GM23338 (cell line): ENCODE measurements around the gene SCNN1B. TPM values are rescaled to one million over a fixed set of nuclear protein-coding genes. Genes with fewer than 3 reads are reported as not detected.

ENCODE experiments used
- ATAC-seq: fragments of 200-7000 bp; cut with Tn5 transposase; 3 replicates; pipeline ENCODE4 v1.9.1; 2020
- DNase-seq: peaks from one replicate; pipeline ENCODE4 v3.0.0-alpha.2; 2015; ENCODE audit warnings: low spot score
- H2AFZ ChIP-seq: fragments of 200-600 bp; sonication (generic); 2 replicates; pipeline ENCODE4 v1.8.0; 2016; ENCODE audit warnings: antibody characterized with exemption, mild to moderate bottlenecking, moderate library complexity
- H3F3A ChIP-seq: fragments of 200-600 bp; sonication (generic); replicated peaks from 2 replicates; pipeline ENCODE4 v1.8.0; 2017; ENCODE audit warnings: antibody characterized with exemption, mixed run types, low read depth
- H3K27ac ChIP-seq: fragments of 200-600 bp; sonication (generic); 2 replicates; pipeline ENCODE4 v1.6.1; 2016; ENCODE audit warnings: low read depth
- H3K27me3 ChIP-seq: fragments of 200-600 bp; sonication (generic); 2 replicates; pipeline ENCODE4 v1.8.0; 2016; ENCODE audit warnings: mild to moderate bottlenecking, mixed run types, moderate library complexity; ENCODE audit not compliant: insufficient read depth
- H3K36me3 ChIP-seq: fragments of 200-600 bp; sonication (generic); 2 replicates; pipeline ENCODE4 v1.8.0; 2016; ENCODE audit warnings: mild to moderate bottlenecking; ENCODE audit not compliant: insufficient read depth
- H3K4me1 ChIP-seq: fragments of 200-600 bp; sonication (generic); 2 replicates; pipeline ENCODE4 v1.8.0; 2016; ENCODE audit warnings: mild to moderate bottlenecking, moderate library complexity; ENCODE audit not compliant: insufficient read depth
- H3K4me2 ChIP-seq: fragments of 200-600 bp; sonication (generic); 2 replicates; pipeline ENCODE4 v1.7.1; 2017; ENCODE audit warnings: mixed run types
- H3K4me3 ChIP-seq: fragments of 200-600 bp; sonication (generic); 2 replicates; pipeline ENCODE4 v1.6.1; 2016; ENCODE audit warnings: mixed run types
- H3K79me2 ChIP-seq: fragments of 200-600 bp; sonication (generic); replicated peaks from 2 replicates; pipeline ENCODE4 v1.8.0; 2017; ENCODE audit warnings: mild to moderate bottlenecking; ENCODE audit not compliant: insufficient read depth
- H3K9me2 ChIP-seq: fragments of 200-600 bp; sonication (generic); 2 replicates; pipeline ENCODE4 v1.8.0; 2017; ENCODE audit not compliant: insufficient read depth
- H4K20me1 ChIP-seq: fragments of 200-600 bp; sonication (generic); replicated peaks from 2 replicates; pipeline ENCODE4 v1.8.0; 2017; ENCODE audit warnings: mild to moderate bottlenecking; ENCODE audit not compliant: insufficient read depth
- H3K27ac Mint-ChIP-seq: 2 replicates; pipeline ENCODE4 v1.8.0; 2020; ENCODE audit warnings: inconsistent platforms, mild to moderate bottlenecking, moderate library complexity, mixed read lengths
- H3K27me3 Mint-ChIP-seq: 3 replicates; pipeline ENCODE4 v1.8.0; 2022; ENCODE audit warnings: low read depth, mild to moderate bottlenecking, moderate library complexity, mixed read lengths, inconsistent platforms; ENCODE audit not compliant: insufficient read depth, poor library complexity
- H3K36me3 Mint-ChIP-seq: 3 replicates; pipeline ENCODE4 v1.8.0; 2021; ENCODE audit warnings: low read depth, mild to moderate bottlenecking, inconsistent platforms, moderate library complexity, mixed read lengths
- H3K4me1 Mint-ChIP-seq: 3 replicates; pipeline ENCODE4 v1.8.0; 2020; ENCODE audit warnings: mild to moderate bottlenecking, inconsistent platforms, mixed read lengths
- H3K4me3 Mint-ChIP-seq: 3 replicates; pipeline ENCODE4 v1.8.0; 2021; ENCODE audit warnings: moderate library complexity, mild to moderate bottlenecking, inconsistent platforms, mixed read lengths
- H3K9me3 Mint-ChIP-seq: 3 replicates; pipeline ENCODE4 v1.8.0; 2020; ENCODE audit warnings: moderate library complexity, mild to moderate bottlenecking, inconsistent platforms, mixed read lengths
- CREB1 ChIP-seq: fragments of 250-450 bp; sonication (Bioruptor Pico); IDR thresholded peaks from 2 replicates; pipeline ENCODE4 v1.5.0; 2020; ENCODE audit warnings: low read depth, mild to moderate bottlenecking, moderate library complexity
- EZH2 ChIP-seq: fragments of 200-600 bp; sonication (generic); IDR thresholded peaks from one replicate; pipeline ENCODE4 v1.8.0; 2017; ENCODE audit warnings: antibody characterized with exemption, mild to moderate bottlenecking, low read depth; ENCODE audit not compliant: unreplicated experiment
- EZH2phosphoT487 ChIP-seq: fragments of 200-600 bp; sonication (generic); IDR thresholded peaks from one replicate; pipeline ENCODE4 v1.8.1; 2018; ENCODE audit warnings: antibody characterized with exemption; ENCODE audit not compliant: unreplicated experiment
- JUNB ChIP-seq: IDR thresholded peaks from one replicate; pipeline ENCODE4 v1.6.1; 2016; ENCODE audit warnings: antibody characterized with exemption; ENCODE audit not compliant: unreplicated experiment
- POLR2AphosphoS5 ChIP-seq: IDR thresholded peaks from 2 replicates; pipeline ENCODE4 v1.6.1; 2016; ENCODE audit warnings: antibody characterized with exemption, low read depth
- STAT1 ChIP-seq: IDR thresholded peaks from one replicate; pipeline ENCODE4 v1.6.1; 2016; ENCODE audit warnings: antibody characterized with exemption; ENCODE audit not compliant: unreplicated experiment
- ZNF114 ChIP-seq: fragments of 250-450 bp; sonication (Bioruptor Pico); IDR thresholded peaks from 2 replicates; pipeline ENCODE4 v1.5.0; 2020; ENCODE audit warnings: mild to moderate bottlenecking, moderate library complexity
- ZNF462 ChIP-seq: fragments of 250-450 bp; sonication (Bioruptor Pico); IDR thresholded peaks from 2 replicates; pipeline ENCODE4 v1.5.0; 2020; ENCODE audit warnings: mild to moderate bottlenecking, moderate library complexity
- polyA plus RNA-seq: library from polyadenylated mRNA; unstranded; fragments of >200 nt; fragmentation: Nextera tagmentation; extraction: Ambion mirVana; gene quantifications from 2 replicates; pipeline ENCODE4 v1.2.1, GENCODE V29; 2016
- total RNA-seq: library from RNA; depleted of rRNA; stranded (reverse); fragments of >200 nt; shearing (Covaris generic); gene quantifications from 2 replicates; pipeline ENCODE4 v1.2.3, GENCODE V29; 2014
- TF ChIP-seq, protein P1 (sequence below): IDR thresholded peaks from 2 replicates; pipeline ENCODE4 v1.6.1; 2016; ENCODE audit warnings: antibody characterized with exemption
- TF ChIP-seq, protein P2 (sequence below): IDR thresholded peaks from one replicate; pipeline ENCODE4 v1.6.1; 2018; ENCODE audit warnings: antibody characterized with exemption; ENCODE audit not compliant: unreplicated experiment

SCNN1B gene
- total and polyA plus RNA-seq, 2 experiments from 2014 or later: 0.78 to 1.1 TPM

DNA sequence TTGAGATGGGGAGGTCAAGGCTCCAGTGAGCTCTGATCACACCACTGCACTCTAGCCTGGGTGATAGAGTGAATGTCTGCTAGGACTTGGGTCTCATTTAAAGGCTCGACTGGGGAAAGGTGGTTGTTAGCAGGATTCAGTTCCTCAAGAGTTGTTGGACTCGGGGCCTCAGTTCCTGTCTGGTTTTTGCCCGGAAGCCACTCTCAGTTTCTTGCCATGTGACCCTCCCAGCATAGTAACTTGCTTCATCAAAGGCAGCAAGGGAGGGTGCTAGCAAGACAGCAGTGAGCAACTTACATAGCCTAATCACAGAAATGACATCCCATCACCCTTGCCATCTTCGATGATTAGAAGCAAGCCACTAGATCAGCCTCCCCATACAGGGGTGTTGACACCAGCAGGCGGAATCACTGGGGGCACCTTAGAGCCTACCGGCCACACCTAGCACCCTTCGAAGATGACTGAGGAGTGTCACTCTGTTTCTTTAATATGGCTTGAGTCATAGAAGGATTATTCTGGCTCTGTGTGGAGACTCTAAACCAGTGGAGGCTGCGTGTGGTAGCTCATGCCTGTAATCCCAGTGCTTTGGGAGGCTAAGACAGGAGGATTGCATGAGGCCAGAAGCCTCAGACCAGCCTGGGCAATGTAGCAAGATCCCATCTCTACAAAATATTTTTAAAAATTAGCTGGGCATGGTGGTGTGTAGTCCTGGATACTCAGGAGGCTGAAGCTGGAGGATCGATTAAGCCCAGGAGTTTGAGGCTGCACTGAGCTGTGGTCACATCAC is 13.2 kb upstream of the SCNN1B start (continued):
- no peak for TF ChIP-seq ZNF462 (CRISPR knock-in tag)

DNA sequence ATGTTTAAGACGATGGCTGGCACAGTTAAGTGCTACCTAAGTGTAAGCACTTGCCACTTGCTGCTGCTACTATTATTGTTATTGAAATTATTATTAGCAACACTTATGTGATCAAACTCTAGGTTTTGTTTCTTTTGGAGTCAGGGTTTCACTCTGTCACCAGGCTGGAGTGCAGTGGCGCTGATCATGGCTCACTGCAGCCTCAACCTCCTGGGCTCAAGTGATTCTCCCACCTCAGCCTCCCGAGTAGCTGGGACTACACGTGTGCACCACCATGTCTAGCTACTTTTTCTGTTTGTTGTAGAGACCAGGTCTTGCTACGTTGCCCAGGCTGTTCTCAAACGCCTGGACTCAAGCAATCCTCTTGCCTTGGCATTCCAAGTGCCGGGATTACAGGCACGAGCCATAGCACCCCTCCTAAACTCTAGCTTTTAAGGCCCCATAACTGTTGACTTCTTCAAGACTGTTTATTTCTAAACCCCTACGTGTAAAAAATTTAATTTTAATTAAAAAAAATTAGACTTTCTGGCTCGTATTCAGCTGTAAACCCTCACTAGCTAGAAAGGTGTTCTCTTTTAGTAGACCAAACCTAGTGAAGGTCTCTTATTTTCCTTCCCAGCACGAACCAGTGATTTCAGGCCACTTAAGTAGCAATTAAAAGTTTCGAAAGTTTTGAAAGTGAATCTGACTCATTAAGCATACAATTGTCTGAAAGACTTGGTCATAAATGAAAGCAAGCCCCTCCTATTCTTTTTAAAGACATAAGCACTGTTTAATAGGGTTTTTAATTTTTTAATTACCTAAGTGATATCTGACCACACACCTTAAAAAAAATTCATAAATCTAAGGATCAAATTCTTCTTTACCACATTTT is 11.7 kb upstream of the SCNN1B start:
- DNase-seq: no peak
- Mint-ChIP-seq H3K4me3 (no peak overlapping the region), H3K4me1 (no peaks in the 10 kb centered on the region), H3K36me3 (no peaks in the 10 kb centered on the region), H3K27me3 (no peaks in the 10 kb centered on the region), H3K9me3 (no peaks in the 10 kb centered on the region; the same call in 2 of the 3 replicates), H3K27ac (no peak overlapping the region)
- Histone ChIP-seq H3K4me1 (no peaks in the 10 kb centered on the region), H2AFZ (no peak overlapping the region), H3K9me2 (no peaks in the 10 kb centered on the region), H3K4me2 (no peak overlapping the region), H3K4me3 (no peak overlapping the region), H3K36me3 (no peaks in the 10 kb centered on the region), H4K20me1 (no peaks in the 10 kb centered on the region), H3K27me3 (no peaks in the 10 kb centered on the region), H3K79me2 (no peaks in the 10 kb centered on the region), H3F3A (no peaks in the 10 kb centered on the region), H3K27ac (no peak overlapping the region)
- ATAC-seq: no peak
- TF ChIP-seq, protein P1, sequence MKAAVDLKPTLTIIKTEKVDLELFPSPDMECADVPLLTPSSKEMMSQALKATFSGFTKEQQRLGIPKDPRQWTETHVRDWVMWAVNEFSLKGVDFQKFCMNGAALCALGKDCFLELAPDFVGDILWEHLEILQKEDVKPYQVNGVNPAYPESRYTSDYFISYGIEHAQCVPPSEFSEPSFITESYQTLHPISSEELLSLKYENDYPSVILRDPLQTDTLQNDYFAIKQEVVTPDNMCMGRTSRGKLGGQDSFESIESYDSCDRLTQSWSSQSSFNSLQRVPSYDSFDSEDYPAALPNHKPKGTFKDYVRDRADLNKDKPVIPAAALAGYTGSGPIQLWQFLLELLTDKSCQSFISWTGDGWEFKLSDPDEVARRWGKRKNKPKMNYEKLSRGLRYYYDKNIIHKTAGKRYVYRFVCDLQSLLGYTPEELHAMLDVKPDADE: no peak
- no peak for TF ChIP-seq ZNF114 (CRISPR knock-in tag)
- no peak for TF ChIP-seq EZH2
- TF ChIP-seq POLR2AphosphoS5: no peak
- TF ChIP-seq CREB1: no peak
- no peak for TF ChIP-seq EZH2phosphoT487
- TF ChIP-seq, protein P2, sequence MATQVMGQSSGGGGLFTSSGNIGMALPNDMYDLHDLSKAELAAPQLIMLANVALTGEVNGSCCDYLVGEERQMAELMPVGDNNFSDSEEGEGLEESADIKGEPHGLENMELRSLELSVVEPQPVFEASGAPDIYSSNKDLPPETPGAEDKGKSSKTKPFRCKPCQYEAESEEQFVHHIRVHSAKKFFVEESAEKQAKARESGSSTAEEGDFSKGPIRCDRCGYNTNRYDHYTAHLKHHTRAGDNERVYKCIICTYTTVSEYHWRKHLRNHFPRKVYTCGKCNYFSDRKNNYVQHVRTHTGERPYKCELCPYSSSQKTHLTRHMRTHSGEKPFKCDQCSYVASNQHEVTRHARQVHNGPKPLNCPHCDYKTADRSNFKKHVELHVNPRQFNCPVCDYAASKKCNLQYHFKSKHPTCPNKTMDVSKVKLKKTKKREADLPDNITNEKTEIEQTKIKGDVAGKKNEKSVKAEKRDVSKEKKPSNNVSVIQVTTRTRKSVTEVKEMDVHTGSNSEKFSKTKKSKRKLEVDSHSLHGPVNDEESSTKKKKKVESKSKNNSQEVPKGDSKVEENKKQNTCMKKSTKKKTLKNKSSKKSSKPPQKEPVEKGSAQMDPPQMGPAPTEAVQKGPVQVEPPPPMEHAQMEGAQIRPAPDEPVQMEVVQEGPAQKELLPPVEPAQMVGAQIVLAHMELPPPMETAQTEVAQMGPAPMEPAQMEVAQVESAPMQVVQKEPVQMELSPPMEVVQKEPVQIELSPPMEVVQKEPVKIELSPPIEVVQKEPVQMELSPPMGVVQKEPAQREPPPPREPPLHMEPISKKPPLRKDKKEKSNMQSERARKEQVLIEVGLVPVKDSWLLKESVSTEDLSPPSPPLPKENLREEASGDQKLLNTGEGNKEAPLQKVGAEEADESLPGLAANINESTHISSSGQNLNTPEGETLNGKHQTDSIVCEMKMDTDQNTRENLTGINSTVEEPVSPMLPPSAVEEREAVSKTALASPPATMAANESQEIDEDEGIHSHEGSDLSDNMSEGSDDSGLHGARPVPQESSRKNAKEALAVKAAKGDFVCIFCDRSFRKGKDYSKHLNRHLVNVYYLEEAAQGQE: no peak
- no peak for TF ChIP-seq STAT1
- TF ChIP-seq JUNB: no peak
